GM21423 (cell line): Measurements from ENCODE around the gene GABRR2.
"Not testable (repeated sequence)": the region's sequence is repeated elsewhere in the genome, so short reads cannot be mapped to it uniquely, and the experiment has no call there.

Experiments used
- ATAC-seq: cut with Tn5 transposase; IDR thresholded peaks from one replicate; pipeline ENCODE4 v1.9.1; 2021; ENCODE audit warnings: mild to moderate bottlenecking, moderate library complexity; ENCODE audit not compliant: unreplicated experiment

The GABRR2 gene

DNA sequence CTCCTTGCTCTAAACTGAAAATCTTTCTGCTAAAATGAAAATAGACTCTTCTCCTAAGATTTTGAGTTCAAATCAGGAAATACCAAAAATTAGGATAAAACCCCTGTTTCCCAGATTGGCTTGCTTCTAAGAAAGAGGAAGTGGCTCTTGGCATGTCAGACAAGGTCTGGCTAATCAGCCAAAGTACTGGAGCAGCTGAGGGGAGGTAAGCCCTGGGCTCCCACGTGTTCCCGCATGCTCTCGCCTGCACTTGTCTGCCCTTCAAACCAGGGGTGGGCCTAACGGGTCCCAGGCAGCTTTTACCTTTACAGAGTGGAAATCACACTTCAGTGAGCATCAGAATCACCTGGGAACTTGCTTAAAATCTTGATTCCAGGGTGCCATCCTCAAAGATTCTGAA is 54.8 kb downstream of the GABRR2 start:
- ATAC-seq: no peak

DNA sequence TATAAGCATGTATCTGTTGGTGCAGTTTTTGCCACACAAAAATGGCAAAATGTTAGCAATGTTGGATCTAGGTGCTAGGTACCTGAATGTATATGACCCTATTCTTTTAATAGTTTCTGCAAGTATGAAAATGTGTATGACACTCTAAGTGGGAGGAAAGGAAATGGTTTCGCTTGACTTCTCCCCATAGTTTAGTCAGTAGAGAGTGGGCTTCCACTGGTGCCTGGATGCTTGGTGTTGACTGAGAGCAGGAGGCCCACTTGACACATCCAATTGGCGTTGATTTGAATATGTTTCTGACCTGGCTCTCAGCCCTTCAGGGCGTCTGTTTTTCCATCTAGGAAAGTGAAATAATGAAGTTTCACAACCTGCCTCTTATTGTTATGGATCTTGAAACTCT is 56.2 kb downstream of the GABRR2 start:
- ATAC-seq: no peak

- no peak for ATAC-seq
These were observed 57.3 kb downstream of the GABRR2 start for GRCh38 chr6:89257781-89258180.

- ATAC-seq: no peak
These were observed 57.8 kb downstream of the GABRR2 start for GRCh38 chr6:89257346-89257745.

DNA sequence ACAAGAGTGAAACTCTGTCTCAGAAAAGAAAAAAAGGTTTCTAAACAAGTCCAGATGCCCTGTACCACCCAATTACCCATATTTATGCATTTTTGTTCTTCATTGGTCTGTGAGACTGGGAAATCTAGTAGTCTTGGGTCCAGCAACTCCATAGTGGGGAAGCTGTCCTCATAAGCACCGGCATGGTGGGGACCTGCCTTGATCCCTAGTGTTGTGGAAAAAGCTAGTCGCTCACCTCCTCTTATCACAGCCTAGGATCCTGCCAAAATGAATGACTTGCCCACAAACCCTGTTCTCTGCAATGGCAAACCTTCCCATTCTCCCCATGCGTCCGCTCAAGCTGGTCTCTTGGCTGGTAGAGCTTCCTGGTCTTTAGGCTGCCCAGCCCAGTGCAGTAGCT is 59.7 kb downstream of the GABRR2 start:
- ATAC-seq: no peak

GRCh38 chr6:89254569-89254968 is 60.5 kb downstream of the GABRR2 start:
- ATAC-seq: no peak

- no peak for ATAC-seq
These were observed 62.2 kb downstream of the GABRR2 start for GRCh38 chr6:89252907-89253306.

DNA sequence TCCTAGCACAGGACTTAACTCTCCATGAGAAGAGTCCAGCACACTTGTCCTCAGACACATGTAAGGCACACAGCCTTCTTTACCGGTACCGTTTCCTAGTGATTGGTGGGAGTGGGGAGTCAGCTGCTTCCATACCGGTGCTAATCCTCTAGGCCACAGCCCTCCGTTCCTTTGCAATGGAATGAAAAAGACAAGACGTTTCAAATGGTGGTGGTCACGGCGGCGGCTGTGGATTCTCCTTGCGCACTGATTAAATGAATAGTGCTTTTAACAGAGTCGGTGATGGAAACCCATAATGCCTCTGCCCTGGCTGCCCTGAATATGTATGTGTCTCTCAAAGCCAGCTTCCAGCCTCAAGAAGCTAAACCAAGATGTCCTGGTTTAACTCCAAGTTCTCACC is 63.1 kb downstream of the GABRR2 start:
- ATAC-seq: no peak

GRCh38 chr6:89251170-89251569 is 63.9 kb downstream of the GABRR2 start:
- no peak for ATAC-seq

DNA sequence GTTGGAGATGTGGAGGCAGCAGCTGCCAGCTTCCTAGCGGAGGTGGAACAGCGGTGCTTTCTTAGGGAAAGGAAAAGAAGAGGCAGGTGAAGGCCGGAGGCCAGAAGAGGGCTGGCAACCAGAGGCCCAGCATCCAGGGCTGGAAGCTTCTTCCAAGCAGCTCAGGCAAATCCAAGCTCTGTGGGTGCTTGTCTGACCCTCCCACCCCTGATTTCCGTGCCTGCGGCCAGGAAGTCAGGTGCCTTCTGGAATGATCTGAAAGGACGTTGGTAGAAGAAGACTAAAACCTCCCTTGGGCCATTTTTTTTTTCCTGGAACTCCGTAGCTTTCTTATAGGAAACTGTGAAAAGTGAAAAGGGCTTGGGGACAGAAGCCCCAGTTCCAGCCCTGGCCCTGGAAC is 64.9 kb downstream of the GABRR2 start:
- no peak for ATAC-seq

DNA sequence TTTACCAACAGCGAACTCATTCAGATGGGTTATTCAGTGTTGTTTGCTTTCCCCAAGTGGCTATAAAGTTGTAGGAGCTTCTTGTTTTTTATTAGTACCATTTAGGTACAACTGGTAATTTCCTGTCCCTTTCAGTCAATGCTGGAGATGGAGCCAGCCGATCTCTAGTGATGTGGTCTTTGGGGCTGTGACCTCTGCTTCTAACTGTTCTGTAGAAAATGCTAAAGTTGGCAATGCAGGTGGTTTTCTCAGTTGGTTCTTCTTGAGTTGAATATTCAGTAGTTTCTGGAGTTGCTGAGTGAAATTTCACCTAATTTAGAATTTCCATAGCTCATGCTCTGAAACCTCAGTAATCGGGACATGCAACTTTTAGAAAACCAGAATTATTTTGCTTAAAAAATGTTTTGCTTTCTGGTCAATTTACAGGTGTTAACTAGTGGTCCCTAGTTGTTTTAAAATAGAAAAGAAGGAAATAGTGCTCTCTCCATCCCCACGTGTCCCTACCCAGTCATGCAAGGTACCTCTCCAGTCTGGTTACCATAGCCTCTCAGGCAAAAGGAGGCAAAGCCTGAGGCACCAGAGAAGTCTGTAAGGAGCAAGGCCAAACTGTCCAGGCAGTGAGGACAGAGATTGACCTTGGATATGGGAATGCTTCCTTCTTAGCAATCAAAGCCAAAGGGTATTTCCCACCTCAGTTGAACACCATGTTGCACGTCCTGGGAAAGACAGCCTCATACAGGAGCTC is 70.7 kb downstream of the GABRR2 start:
- no peak for ATAC-seq

DNA sequence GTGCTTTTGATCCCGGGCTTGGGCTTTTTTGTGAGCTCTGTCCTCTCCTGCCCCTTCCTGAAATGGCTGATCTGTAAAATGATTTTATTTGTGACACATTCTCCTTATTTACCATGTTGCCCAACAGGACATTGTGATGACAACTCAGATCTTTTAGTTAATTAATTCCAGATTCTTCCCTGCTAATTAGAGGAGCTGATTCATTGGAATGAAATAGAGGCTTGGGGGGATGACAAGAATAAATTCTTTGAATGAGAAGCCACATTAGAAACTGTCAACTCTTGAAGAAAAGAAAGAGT is 71.8 kb downstream of the GABRR2 start:
- no peak for ATAC-seq

DNA sequence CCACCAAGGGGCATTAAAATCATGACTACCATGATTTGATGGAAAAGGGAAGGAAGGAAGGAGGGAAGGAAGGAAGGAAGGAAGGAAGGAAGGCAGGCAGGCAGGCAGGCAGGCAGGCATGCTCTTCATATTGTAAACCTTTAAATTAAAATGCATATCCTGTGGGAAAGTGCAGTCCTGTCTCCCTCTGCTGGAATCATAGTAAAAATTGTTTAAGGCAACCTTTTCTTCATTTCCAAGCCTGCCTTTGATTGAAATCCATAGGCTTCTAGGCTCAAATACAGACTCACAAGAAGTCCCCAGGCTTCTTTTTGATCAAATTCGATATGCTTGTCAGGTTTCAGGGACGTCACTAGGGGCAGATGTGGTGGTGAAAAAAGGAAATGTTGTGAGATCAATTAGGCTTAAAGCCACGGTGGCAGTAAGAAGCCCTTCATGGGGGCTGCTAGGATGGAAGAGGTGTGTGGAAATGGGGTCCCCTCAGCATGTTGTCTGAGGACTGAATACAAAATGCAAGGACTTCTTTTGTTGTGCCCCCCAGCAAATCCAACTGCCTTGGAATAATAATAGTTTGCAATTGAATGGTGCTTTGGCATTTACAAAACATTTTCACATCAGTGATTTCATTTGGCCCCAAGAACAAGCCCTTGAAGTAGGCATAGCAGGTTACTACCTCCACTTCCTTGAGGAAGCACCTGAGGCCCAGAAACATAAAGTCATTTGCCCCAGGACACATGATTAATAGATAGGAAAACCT is 72.3 kb downstream of the GABRR2 start:
- ATAC-seq: no peak

DNA sequence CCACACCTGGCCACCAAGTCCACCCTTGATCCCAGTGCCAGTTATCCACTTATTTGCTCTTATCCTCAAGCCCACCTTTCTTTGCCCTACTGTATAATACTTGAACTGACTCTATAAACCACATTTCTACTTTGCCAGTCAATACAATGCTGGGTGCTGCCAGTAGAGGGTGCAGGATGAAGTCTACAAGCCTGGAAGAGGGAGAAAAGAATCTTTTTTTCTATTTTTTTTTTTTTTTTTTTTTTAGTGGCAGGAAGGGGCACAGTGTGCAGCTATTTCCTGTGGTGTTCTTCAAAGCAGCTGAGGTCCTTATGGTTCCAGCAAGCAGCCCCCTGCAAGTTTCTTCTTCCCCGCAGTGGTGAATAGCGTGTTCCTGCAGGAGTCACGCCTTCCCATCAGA is 75.8 kb downstream of the GABRR2 start:
- no peak for ATAC-seq

GRCh38 chr6:89237158-89237557 is 77.9 kb downstream of the GABRR2 start:
- ATAC-seq: no peak

DNA sequence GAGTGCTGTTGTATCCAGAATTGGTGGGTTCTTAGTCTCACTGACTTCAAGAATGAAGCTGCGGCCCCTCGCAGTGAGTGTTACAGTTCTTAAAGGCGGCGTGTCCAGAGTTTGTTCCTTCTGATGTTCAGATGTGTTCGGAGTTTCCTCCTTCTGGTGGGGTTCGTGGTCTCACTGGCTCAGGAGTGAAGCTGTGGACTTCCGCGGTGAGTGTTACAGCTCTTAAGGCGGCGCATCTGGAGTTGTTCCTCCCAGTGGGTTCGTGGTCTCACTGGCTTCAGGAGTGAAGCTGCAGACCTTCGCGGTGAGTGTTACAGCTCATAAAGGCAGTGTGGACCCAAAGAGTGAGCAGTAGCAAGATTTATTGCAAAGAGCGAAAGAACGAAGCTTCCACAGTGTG is 81.5 kb downstream of the GABRR2 start:
- ATAC-seq: not testable (repeated sequence)

- no peak for ATAC-seq
These were observed 92.4 kb downstream of the GABRR2 start for GRCh38 chr6:89222712-89223039.

DNA sequence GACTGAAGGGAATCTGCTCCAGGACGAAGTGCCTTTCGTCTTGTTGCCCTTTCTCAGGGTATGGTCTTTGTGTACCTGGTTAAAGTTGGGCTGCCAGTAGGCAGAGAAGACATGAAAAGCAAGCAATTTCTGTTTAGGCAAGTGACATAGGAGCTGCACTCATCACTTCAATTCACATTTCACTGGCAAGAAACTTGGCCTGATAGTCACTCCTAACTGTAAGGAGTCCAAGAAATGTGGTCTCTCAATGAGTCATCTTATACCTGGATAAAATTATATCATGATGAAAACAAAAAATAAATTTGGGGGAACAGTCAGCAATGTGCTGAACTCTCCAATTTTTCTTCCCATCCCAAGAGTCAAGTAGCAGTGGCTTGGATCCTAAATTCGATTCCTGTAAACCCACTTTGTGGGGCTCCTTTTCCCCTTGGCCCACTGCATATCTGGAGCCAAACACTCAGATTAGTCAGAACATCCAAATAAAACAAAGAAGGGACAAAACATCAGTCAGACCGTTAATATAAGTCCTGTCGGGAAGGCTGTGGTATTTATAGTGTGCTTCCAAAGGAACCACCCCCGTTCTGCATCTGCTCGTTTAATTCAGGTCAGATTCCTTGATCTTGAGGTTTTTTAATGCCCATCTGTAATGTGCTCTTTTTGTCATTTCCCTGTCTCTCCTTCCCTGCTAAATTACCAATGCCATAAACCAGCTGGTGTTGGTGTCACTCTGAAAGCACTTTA is 93.0 kb downstream of the GABRR2 start:
- no peak for ATAC-seq

DNA sequence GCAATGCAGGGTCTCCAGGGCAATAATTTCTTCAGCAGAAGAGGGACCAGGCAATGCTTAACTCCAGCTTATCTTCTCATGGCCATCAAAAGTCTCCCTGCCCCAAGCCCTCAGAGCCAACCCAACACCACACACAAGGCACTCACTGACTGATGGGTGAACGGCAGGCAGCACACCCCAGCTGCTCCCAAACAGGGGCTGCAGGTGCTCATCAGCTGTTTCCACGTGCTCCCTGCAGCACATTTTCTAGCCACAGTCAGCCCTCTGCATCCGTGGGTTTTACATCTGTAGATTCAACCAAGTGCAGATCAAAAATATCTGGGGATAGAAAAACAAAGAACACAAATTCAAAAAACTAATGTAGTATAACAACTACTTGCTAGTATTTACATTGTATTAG is 94.0 kb downstream of the GABRR2 start:
- ATAC-seq: no peak

DNA sequence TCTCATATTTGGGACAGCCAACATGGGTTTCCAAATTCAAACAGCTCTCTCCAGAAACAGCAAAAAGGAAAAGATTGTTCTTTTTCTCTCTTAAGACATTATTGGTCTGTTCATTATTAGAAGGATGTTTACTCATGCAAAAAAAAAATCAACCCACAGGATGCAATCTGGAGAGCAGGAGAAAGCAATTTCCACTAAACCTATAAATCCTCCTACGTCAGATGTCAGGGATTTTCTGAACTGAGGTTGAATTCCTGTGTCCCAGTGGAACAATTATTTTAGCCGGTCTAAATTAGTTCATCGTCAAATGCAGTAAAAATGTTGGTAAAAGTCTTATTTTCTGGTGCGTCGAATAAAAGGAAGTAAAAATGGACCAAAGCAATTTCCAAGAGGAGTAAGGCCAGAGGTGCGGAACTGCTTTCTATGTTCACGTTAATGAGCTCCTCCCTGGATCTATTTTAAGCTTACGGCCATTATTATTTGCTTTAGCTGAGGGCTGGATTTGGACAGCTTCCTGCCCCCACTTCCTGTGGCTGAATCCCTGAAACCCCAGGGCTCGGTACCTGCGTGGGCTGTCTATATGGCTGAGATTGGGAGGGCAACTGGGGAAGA is 97.7 kb downstream of the GABRR2 start, which contains the start of gene GABRR1:
GABRR1 (minus strand) TSS at position 60 of the 612 bp plus-strand sequence; CDS start at position 24, 36 bp downstream.
- no peak for ATAC-seq

DNA sequence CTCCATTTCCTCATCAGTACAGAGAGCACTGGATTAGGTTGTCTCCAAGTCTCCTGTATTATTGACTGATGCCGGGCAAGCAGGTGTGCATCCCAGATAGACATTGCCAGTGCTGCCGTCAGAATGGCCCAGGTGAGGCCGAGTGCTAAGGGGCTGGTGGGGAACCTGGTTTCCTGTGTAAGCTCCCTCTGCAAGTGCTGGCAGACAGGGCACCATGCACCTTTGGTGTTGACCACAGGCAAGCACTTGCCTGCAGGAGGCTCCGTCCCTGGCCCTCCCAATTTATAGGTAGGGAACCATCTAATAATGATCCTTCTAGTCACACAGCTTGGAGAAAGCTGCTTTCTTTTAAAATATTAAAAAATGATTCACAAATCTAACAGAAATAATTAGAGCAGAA is 98.7 kb downstream of the GABRR2 start:
- no peak for ATAC-seq

- ATAC-seq: no peak
These were observed 99.7 kb downstream of the GABRR2 start for GRCh38 chr6:89215391-89215790.
